Heart left ventricle (tissue), 16 donors: ENCODE results near the gene TCERG1. TPM values are rescaled to one million over a fixed set of nuclear protein-coding genes. Genes with fewer than 3 reads are reported as not detected.

Experiments
- ATAC-seq, 4 donors: fragments of 200-7000 bp; cut with Tn5 transposase; one replicate each; pipeline ENCODE4 v1.9.1; 2020 to 2022; ENCODE audit warnings: moderate library complexity in 4 of 4, mild to moderate bottlenecking in 3 of 4, moderate number of reproducible peaks in 1 of 4
- DNase-seq, 5 donors: peaks; one replicate each; pipeline ENCODE4 v3.0.0-alpha.2; 2020
- H3K27ac ChIP-seq, 12 donors: fragments of 200-600 bp; sonication (generic) in 4 of 12; one replicate each; pipeline versions ENCODE4 v1.5.0 to v1.8.0; 2016 to 2022; ENCODE audit warnings: mild to moderate bottlenecking in 2 of 12
- H3K27me3 ChIP-seq, 9 donors: fragments of 200-600 bp; sonication (generic) in 2 of 9; one replicate each; pipeline versions ENCODE4 v1.5.1 to v1.8.0; 2016 to 2022; ENCODE audit warnings: mild to moderate bottlenecking in 3 of 9
- H3K36me3 ChIP-seq, 9 donors: fragments of 200-600 bp; sonication (generic) in 2 of 9; one replicate each; pipeline versions ENCODE4 v1.5.0 to v1.8.0; 2018 to 2022; ENCODE audit warnings: mild to moderate bottlenecking in 2 of 9
- H3K4me1 ChIP-seq, 12 donors: fragments of 200-600 bp; sonication (generic) in 4 of 12; one replicate each; pipeline versions ENCODE4 v1.5.0 to v1.8.0; 2016 to 2022; ENCODE audit warnings: mild to moderate bottlenecking in 3 of 12
- H3K4me3 ChIP-seq, 12 donors: fragments of 200-600 bp; sonication (generic) in 4 of 12; one replicate each; pipeline versions ENCODE4 v1.5.0 to v1.8.0; 2017 to 2022; ENCODE audit warnings: mild to moderate bottlenecking in 9 of 12, moderate library complexity in 4 of 12
- H3K9me3 ChIP-seq, 12 donors: fragments of 200-600 bp; sonication (generic) in 4 of 12; one replicate each; pipeline versions ENCODE4 v1.5.0 to v1.8.0; 2016 to 2022; ENCODE audit warnings: mild to moderate bottlenecking in 1 of 12
- CTCF ChIP-seq, 12 donors: fragments of 200-600 bp; sonication (generic) in 4 of 12; IDR thresholded peaks; one replicate each; pipeline versions ENCODE4 v1.5.0 to v1.8.0; 2018 to 2022; ENCODE audit warnings: antibody characterized with exemption in 12 of 12, mild to moderate bottlenecking in 5 of 12
- POLR2A ChIP-seq, 2 donors: fragments of 450-650 bp; IDR thresholded peaks; one replicate each; pipeline ENCODE4 v1.6.1; 2017; ENCODE audit warnings: antibody characterized with exemption in 2 of 2, mild to moderate bottlenecking in 2 of 2, moderate library complexity in 2 of 2
- WGBS, 4 donors: extraction: QIAGEN DNeasy Blood & Tissue Kit in 2 of 4; methylation state at CpG; one replicate each; pipeline versions ENCODE4 v1.1.5 to v1.1.7; 2013 to 2018; 5-methylcytosine and 5-hydroxymethylcytosine counted together
- intact Hi-C, 10 donors: fragments of 100-400 bp; cut with DNase I; formaldehyde crosslinking; loops; one replicate each; pipeline versions ENCODE4 v1.11.1 to v1.14.2; 2022
- polyA plus RNA-seq, 2 donors: library from polyadenylated mRNA; stranded (reverse); fragments of 200-250 nt; gene quantifications; one replicate each; pipeline ENCODE4 v1.2.3, GENCODE V29; 2013
- total RNA-seq, 9 donors: library from RNA; depleted of rRNA in 2 of 9; stranded (reverse); fragments of >200 nt in 2 of 9; fragmentation: NEBNext Ultra II Directional in 3 of 9; extraction: Animal tissue kit (Norgen Biotek cat#: 25700) in 3 of 9; gene quantifications; one replicate each; pipeline versions ENCODE4 v1.1.0 to v1.2.4, GENCODE V29; 2016 to 2023
- donor health status: ischemic (EF 13 %, LVEDD 7.1; RV severe dilation, severe dysfunction).
- donor health status: healthy with polysubstance abuse.
- donor health status: DM: no; HTN: yes; CAD: no.
- donor health status: DM: no; HTN: no; CAD: no.
- donor health status: ischemic (EF 25% LVEDD 6.9; RV normal size, moderate dysfunction).
- donor health status: ischemic (EF 25% LVEDD 5.7; RV mildly dilated, moderate dysfunction).
- donor health status: healthy.
- donor health status: DM: yes; HTN: yes; CAD: no.
- donor health status: ischemic (EF 35%, LVEDD 5.7; RV mildly dilated, moderate dysfunction).
- donor health status: nonischemic (EF 11% LVEDD 7.7; RV severe dilation, severe dysfunction).
- donor health status: DM: yes; HTN: yes; CAD: no.
- donor health status: PGD.
- donor health status: ischemic (EF 29% LVEDD 5.4; RV normal size, mild dysfunction).
- donor health status: nonischemic (EF 23%, LVEDD 6.1; RV moderate dilation, normal function).

Gene TCERG1
- total and polyA plus RNA-seq, 11 donors, result 13.8 to 28.7 (median 21.6) TPM

GRCh38 chr5:146461319-146461718 is 14.2 kb downstream of the TCERG1 start:
- no peak for ATAC-seq
- no peak overlapping the region for H3K27ac ChIP-seq
- no peak for DNase-seq
- H3K27me3 ChIP-seq, result no peaks in the 10 kb centered on the region
- intact Hi-C loops, result no loop called here
- TF ChIP-seq CTCF (IDR thresholded peaks at IDR 0.05) (no peak), POLR2A (IDR thresholded peaks at IDR 0.05) (no peak)
- H3K4me1 ChIP-seq, result peaks cover 0 to 4% (median 0%) of the 10 kb centered on the region in 12 donors
- H3K36me3 ChIP-seq, result peaks cover 0 to 99% (median 87%) of the 10 kb centered on the region in 9 donors
- H3K4me3 ChIP-seq, result no peak overlapping the region
- 64 to 88% (median 79%) methylated on average over 1 of the region's 1 CpG for WGBS, 4 donors
- no peaks in the 10 kb centered on the region for H3K9me3 ChIP-seq

- Histone ChIP-seq H3K36me3 (peaks cover 0 to 89% (median 82%) of the 10 kb centered on the region in 9 donors), H3K4me1 (peaks cover 0 to 4% (median 0%) of the 10 kb centered on the region in 12 donors), H3K9me3 (no peaks in the 10 kb centered on the region), H3K27me3 (no peaks in the 10 kb centered on the region), H3K4me3 (no peak overlapping the region), H3K27ac (no peak overlapping the region)
- ATAC-seq (no peak), DNase-seq (no peak)
- WGBS, 4 donors, result 92 to 95% (median 93%) methylated on average over 6 of the region's 6 CpGs
- intact Hi-C loops, result no loop called here
- TF ChIP-seq CTCF (IDR thresholded peaks at IDR 0.05) (no peak), POLR2A (IDR thresholded peaks at IDR 0.05) (no peak)
Observed at GRCh38 chr5:146463446-146463845, 16.3 kb downstream of the TCERG1 start.

GRCh38 chr5:146466521-146467349 is 19.6 kb downstream of the TCERG1 start:
- peaks cover 0 to 89% (median 78%) of the 10 kb centered on the region in 9 donors for H3K36me3 ChIP-seq

More at GRCh38 chr5:146466521-146467349, 19.6 kb downstream of the TCERG1 start:
- intact Hi-C loops, result no loop called here
- ATAC-seq (no peak), DNase-seq (no peak)
- H3K4me1 ChIP-seq, result no peaks in the 10 kb centered on the region
- WGBS, 4 donors, result 57 to 66% (median 59%) methylated on average over 3 of the region's 3 CpGs
- H3K9me3 ChIP-seq, result no peaks in the 10 kb centered on the region
- H3K27ac ChIP-seq, result no peak overlapping the region
- no peaks in the 10 kb centered on the region for H3K27me3 ChIP-seq
- peak in 9 of 12 donors; percentile 13 to 60 (median 36) for TF ChIP-seq CTCF (IDR thresholded peaks at IDR 0.05)
- no peak for TF ChIP-seq POLR2A (IDR thresholded peaks at IDR 0.05)
- no peak overlapping the region for H3K4me3 ChIP-seq
